ENCODE results near the gene CGB5. TPM values are rescaled to one million over a fixed set of nuclear protein-coding genes. Genes with fewer than 3 reads are reported as not detected.
"Not testable (repeated sequence)": the region's sequence is repeated elsewhere in the genome, so short reads cannot be mapped to it uniquely, and the experiment has no call there.

Gene CGB5
- polyA plus RNA-seq, 2 of the 4 experiments (the other 2 are of a cell fraction) = 0.23 to 0.53 TPM

GRCh38 chr19:49073514-49074378, 30.1 kb downstream of the CGB5 start:
- ChIA-PET CTCF (interaction anchor here (0.5 to 8.8 kb wide), 47 partner anchors 9 to 906 kb away, joined by 3 to 121 read pairs (median 5); partner anchors contain the start of genes CGB7, GYS1, NTF4 and PPP1R15A), POLR2A (interaction anchor here (0.7 to 1.5 kb wide), 2 partner anchors 74 to 125 kb away, joined by 3 to 4 read pairs; no protein-coding TSS in a partner anchor)
- TF ChIP-seq RAD21 (conservative IDR thresholded peaks at IDR 0.05 in 1 of 2, IDR thresholded peaks at IDR 0.05 in 1 of 2) (peak; percentile 40 to 66; a peak in 4 of 5 replicates), SMC3 (IDR thresholded peaks at IDR 0.05) (peak; percentile 60), HOXB5 (CRISPR knock-in tag; IDR thresholded peaks at IDR 0.05) (no peak)
- TF ChIP-seq, protein P1, sequence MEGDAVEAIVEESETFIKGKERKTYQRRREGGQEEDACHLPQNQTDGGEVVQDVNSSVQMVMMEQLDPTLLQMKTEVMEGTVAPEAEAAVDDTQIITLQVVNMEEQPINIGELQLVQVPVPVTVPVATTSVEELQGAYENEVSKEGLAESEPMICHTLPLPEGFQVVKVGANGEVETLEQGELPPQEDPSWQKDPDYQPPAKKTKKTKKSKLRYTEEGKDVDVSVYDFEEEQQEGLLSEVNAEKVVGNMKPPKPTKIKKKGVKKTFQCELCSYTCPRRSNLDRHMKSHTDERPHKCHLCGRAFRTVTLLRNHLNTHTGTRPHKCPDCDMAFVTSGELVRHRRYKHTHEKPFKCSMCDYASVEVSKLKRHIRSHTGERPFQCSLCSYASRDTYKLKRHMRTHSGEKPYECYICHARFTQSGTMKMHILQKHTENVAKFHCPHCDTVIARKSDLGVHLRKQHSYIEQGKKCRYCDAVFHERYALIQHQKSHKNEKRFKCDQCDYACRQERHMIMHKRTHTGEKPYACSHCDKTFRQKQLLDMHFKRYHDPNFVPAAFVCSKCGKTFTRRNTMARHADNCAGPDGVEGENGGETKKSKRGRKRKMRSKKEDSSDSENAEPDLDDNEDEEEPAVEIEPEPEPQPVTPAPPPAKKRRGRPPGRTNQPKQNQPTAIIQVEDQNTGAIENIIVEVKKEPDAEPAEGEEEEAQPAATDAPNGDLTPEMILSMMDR (IDR thresholded peaks at IDR 0.05) = peak; percentile 62
- Histone ChIP-seq H3K9me3 (no peaks in the 10 kb centered on the region), H3K4me2 (peak overlapping the region; percentile 82), H3K27ac (0 out of 6 replicates have a peak overlapping the region, but pooled peaks of 1 of the 2 experiments have one; percentile 9), H3K4me1 (peaks cover 16% of the 10 kb centered on the region), H3K4me3 (peak overlapping the region; percentile 6; the same call in 1 of the 3 replicates)
- 43% methylated on average over 23 of the region's 23 CpGs for WGBS (ENCODE audit: missing lambda C conversion rate)
- no peak for FAIRE-seq
- DNase-seq (ENCODE audit: low read depth in 1 of 2, low spot score in 1 of 2) = peak; percentile 65 to 73
- ATAC-seq = peak; percentile 77 to 86

DNA sequence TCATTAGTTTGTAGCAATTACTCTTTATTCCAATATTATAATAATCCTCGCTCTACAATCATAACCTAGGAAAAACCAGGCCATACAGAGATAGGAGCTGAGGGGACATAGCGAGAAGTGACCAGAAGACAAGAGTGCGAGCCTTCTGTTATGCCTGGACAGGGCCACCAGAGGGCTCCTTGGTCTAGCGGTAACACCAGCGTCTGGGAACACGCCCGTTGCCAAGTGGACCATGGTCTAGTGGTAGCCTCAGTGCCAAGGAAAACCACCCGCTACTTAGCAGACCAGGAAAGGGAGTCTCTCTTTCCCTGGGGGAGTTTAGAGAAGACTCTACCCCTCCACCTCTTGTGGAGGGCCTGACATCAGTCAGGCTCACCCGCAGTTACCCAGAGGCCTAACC, 31.2 kb downstream of the CGB5 start:
- H3K4me1 ChIP-seq = peaks cover 16% of the 10 kb centered on the region
- ATAC-seq = peak in 1 of 2 experiments; percentile 18; a peak in 2 of 6 replicates
- not testable (repeated sequence) for H3K9me3 ChIP-seq, H3K4me3 ChIP-seq, FAIRE-seq, H3K4me2 ChIP-seq, H3K27ac ChIP-seq
- POLR2A ChIA-PET = interaction anchor here (0.7 to 1.5 kb wide), 2 partner anchors 75 to 124 kb away, joined by 3 to 4 read pairs; no protein-coding TSS in a partner anchor
- CTCF ChIA-PET = interaction anchor here (0.7 to 8.8 kb wide), 38 partner anchors 8 to 359 kb away, joined by 3 to 121 read pairs (median 6); partner anchors contain the start of genes CGB7, GYS1, LIN7B and RUVBL2
- 14% methylated on average over 9 of the region's 9 CpGs for WGBS (ENCODE audit: missing lambda C conversion rate)
- peak; percentile 73 for TF ChIP-seq SMC3 (IDR thresholded peaks at IDR 0.05)
- TF ChIP-seq, protein P1 (IDR thresholded peaks at IDR 0.05) = peak; percentile 70
- peak; percentile 67 to 80 for TF ChIP-seq RAD21 (conservative IDR thresholded peaks at IDR 0.05 in 1 of 2, IDR thresholded peaks at IDR 0.05 in 1 of 2)
- DNase-seq (ENCODE audit: low read depth in 1 of 2, low spot score in 1 of 2) = peak in 1 of 2 experiments; percentile 79

DNA sequence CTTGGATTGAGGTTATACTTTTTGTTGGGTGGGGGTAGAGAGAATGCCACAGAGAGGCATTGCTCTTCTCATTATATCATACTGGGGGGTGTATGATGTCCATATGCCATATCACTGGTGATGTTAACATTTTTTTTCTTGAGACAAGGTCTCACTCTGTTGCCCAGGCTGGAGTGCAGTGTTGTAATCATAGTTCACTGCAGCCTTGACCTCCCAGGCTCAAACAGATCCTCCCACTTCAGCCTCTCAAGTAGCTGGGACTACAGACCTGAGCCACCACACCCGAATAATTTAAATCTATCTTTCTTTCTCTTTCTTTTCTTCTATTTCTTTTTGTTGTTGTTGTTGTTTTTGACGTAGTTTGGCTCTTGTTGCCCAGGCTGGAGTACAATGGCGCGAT, 36.7 kb downstream of the CGB5 start:
- no peak overlapping the region for H3K4me2 ChIP-seq
- WGBS (ENCODE audit: missing lambda C conversion rate) = 80% methylated on average over 4 of the region's 4 CpGs
- FAIRE-seq (no peak), ATAC-seq (no peak), DNase-seq (ENCODE audit: low read depth in 1 of 2, low spot score in 1 of 2) (no peak)
- peaks cover 6% of the 10 kb centered on the region for H3K4me1 ChIP-seq
- H3K9me3 ChIP-seq = no peaks in the 10 kb centered on the region
- H3K27ac ChIP-seq = no peak overlapping the region
- no peak overlapping the region for H3K4me3 ChIP-seq
- ChIA-PET CTCF (interaction anchor here (0.6 to 3.2 kb wide), 8 partner anchors 15 to 745 kb away, joined by 3 to 17 read pairs (median 5); no protein-coding TSS in a partner anchor), POLR2A (no interaction called here)
- TF ChIP-seq CHD2 (IDR thresholded peaks at IDR 0.05; ENCODE audit: low read length, partially characterized antibody) (no peak), ZNF302 (CRISPR knock-in tag; IDR thresholded peaks at IDR 0.05) (no peak), NFE2L2 (conservative IDR thresholded peaks at IDR 0.05; ENCODE audit: low read length) (no peak), HES2 (IDR thresholded peaks at IDR 0.05) (no peak), FOSL2 (IDR thresholded peaks at IDR 0.05) (no peak), FOSL2 (CRISPR knock-in tag; IDR thresholded peaks at IDR 0.05) (no peak), FOSB (CRISPR knock-in tag; IDR thresholded peaks at IDR 0.05) (no peak), ZFP36 (IDR thresholded peaks at IDR 0.05; ENCODE audit: borderline replicate concordance, partially characterized antibody) (no peak), NPAS2 (CRISPR knock-in tag; IDR thresholded peaks at IDR 0.05; ENCODE audit: borderline replicate concordance) (no peak), EP300 (IDR thresholded peaks at IDR 0.05) (no peak), USF2 (IDR thresholded peaks at IDR 0.05) (no peak)
- TF ChIP-seq, protein P2, sequence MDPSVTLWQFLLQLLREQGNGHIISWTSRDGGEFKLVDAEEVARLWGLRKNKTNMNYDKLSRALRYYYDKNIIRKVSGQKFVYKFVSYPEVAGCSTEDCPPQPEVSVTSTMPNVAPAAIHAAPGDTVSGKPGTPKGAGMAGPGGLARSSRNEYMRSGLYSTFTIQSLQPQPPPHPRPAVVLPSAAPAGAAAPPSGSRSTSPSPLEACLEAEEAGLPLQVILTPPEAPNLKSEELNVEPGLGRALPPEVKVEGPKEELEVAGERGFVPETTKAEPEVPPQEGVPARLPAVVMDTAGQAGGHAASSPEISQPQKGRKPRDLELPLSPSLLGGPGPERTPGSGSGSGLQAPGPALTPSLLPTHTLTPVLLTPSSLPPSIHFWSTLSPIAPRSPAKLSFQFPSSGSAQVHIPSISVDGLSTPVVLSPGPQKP (IDR thresholded peaks at IDR 0.05; ENCODE audit: low read depth, low read length) = no peak
- TF ChIP-seq, protein P3, sequence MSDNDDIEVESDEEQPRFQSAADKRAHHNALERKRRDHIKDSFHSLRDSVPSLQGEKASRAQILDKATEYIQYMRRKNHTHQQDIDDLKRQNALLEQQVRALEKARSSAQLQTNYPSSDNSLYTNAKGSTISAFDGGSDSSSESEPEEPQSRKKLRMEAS (IDR thresholded peaks at IDR 0.05) = no peak
- TF ChIP-seq, protein P4, sequence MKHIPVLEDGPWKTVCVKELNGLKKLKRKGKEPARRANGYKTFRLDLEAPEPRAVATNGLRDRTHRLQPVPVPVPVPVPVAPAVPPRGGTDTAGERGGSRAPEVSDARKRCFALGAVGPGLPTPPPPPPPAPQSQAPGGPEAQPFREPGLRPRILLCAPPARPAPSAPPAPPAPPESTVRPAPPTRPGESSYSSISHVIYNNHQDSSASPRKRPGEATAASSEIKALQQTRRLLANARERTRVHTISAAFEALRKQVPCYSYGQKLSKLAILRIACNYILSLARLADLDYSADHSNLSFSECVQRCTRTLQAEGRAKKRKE (CRISPR knock-in tag; IDR thresholded peaks at IDR 0.05; ENCODE audit: low read depth) = no peak
- TF ChIP-seq, protein P1 (IDR thresholded peaks at IDR 0.05) = no peak

All from A549 (cell line).